ENCODE measurements around the gene ACOX1.

ACOX1 gene

DNA sequence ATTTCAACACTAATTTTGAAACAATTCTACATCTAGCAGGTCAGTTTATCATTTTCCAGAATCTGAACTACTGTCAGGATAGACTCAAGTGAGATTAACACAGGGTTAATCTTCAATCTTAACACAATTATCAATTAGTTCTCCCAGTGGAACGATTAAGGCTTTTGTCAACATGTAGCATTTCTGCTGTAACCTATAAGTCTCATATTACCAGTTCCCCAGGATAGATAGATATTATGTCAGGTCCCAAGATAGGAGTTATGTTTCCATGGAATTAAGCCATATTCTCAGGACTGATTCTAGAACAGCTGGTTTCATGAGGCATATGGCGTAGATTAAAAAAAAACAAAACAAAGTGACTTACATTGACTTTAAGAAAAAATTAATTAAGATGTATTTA lies 33.8 kb downstream of the ACOX1 start:
- H3K4me3 ChIP-seq (ENCODE audit: low read length): no peak overlapping the region
- no peak for DNase-seq (ENCODE audit: low read depth)
- TF ChIP-seq CTCF (conservative IDR thresholded peaks at IDR 0.05; ENCODE audit: low read length): no peak

DNA sequence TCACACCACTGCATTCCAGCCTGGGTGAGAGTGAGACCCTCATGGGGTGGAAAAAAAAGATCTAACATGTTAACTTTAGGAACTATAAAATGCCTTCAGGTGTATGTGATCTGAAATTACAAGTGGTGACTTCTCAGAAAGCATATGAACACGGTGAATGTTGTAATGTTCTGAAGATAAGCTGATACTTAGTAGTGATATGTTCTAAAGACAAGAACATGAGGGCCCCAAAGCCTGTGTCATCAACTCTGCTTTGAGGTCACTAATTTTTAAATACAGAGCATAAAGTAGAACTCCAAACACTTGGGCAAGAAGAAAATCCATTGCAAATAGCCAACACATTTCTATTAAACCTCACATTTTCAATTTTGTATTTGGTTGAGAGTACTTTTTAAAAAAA lies 35.5 kb downstream of the ACOX1 start:
- no peak for DNase-seq (ENCODE audit: low read depth)
- no peak overlapping the region for H3K4me3 ChIP-seq (ENCODE audit: low read length)
- no peak for TF ChIP-seq CTCF (conservative IDR thresholded peaks at IDR 0.05; ENCODE audit: low read length)

- no peak overlapping the region for H3K4me3 ChIP-seq (ENCODE audit: low read length)
- TF ChIP-seq CTCF (conservative IDR thresholded peaks at IDR 0.05; ENCODE audit: low read length): no peak
Measured at GRCh38 chr17:75942473-75942872, 36.5 kb downstream of the ACOX1 start.

GRCh38 chr17:75941442-75941819 lies 37.5 kb downstream of the ACOX1 start:
- peak overlapping the region; percentile 50 for H3K4me3 ChIP-seq (ENCODE audit: low read length)
- no peak for DNase-seq (ENCODE audit: low read depth)
- TF ChIP-seq CTCF (conservative IDR thresholded peaks at IDR 0.05; ENCODE audit: low read length): no peak

More at GRCh38 chr17:75942473-75942872, 36.5 kb downstream of the ACOX1 start:
- no peak for DNase-seq (ENCODE audit: low read depth)

DNA sequence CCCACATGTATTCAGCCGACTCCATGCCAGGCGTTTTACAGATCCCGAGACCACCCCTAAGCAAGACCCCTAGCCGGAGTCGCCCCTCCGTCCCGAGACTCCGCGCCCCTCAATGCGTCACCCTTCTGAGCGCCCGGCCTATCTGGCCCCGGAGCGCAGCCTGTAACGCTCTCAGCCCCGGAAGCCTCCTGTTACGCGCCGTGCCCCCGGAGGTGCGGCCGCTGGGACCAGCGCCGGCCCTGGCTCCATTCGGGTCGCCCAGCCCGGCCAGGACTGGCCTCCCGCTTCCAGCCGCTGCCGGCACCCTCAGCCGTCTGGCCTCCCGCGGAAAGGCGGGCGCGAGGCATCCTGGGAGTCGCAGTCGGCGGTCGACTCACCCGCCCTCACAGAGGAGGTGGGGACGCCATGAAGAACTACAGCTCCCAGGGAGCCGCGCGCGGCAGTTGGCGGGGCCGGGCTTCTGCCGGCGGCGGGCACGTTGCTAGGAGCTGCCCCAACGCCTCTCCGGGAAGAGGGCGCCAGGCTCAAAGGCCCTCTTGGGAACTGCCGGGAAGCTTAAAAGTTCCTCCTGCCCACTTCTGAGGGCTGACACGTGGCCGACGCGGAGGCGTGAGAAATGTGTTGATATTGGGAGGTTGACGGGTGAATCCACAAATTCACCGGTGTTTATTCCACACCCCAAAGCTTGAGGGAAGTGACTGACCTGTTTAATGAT lies 38.1 kb downstream of the ACOX1 start, which contains the start of gene FBF1:
TSS of gene FBF1 (minus strand) at position 316 of the 715 bp plus-strand sequence. CDS start 2,893 bp downstream, outside the sequence.
- H3K4me3 ChIP-seq (ENCODE audit: low read length): peak within 1 kb of the TSS; percentile 79
- no peak for TF ChIP-seq CTCF (conservative IDR thresholded peaks at IDR 0.05; ENCODE audit: low read length)
- DNase-seq (ENCODE audit: low read depth): peak; percentile 93

GRCh38 chr17:75937652-75938051 lies 41.3 kb downstream of the ACOX1 start:
- no peak for DNase-seq (ENCODE audit: low read depth)
- TF ChIP-seq CTCF (conservative IDR thresholded peaks at IDR 0.05; ENCODE audit: low read length): no peak
- H3K4me3 ChIP-seq (ENCODE audit: low read length): no peak overlapping the region

- peak; percentile 11 for DNase-seq (ENCODE audit: low read depth)
- TF ChIP-seq CTCF (conservative IDR thresholded peaks at IDR 0.05; ENCODE audit: low read length): no peak
- H3K4me3 ChIP-seq (ENCODE audit: low read length): no peak overlapping the region
Measured at GRCh38 chr17:75933808-75934207, 45.2 kb downstream of the ACOX1 start.

Data from AG10803 (cell line).